ENCODE measurements around the gene MAU2. TPM values are rescaled to one million over a fixed set of nuclear protein-coding genes. Genes with fewer than 3 reads are reported as not detected.

Gene MAU2
- total RNA-seq, 1 donor from 2014 or later, result 37.0 TPM

- FAIRE-seq, result no peak
- Mint-ChIP-seq H3K27ac (ENCODE audit: unreplicated experiment) (no peak overlapping the region), H3K36me3 (ENCODE audit: low read depth, unreplicated experiment) (peaks cover 21% of the 10 kb centered on the region)
These were observed 23.5 kb upstream of the MAU2 start for GRCh38 chr19:19296953-19297689.

GRCh38 chr19:19297759-19298158 lies 22.9 kb upstream of the MAU2 start:
- FAIRE-seq, result no peak
- no peaks in the 10 kb centered on the region for H3K4me1 ChIP-seq (ENCODE audit: insufficient read depth, low read length)
- TF ChIP-seq EZH2 (IDR thresholded peaks at IDR 0.05; ENCODE audit: insufficient read depth, low read length) (no peak), CTCF (IDR thresholded peaks at IDR 0.05; ENCODE audit: insufficient read depth, low read depth, low read length) (no peak)
- no peak overlapping the region for H3K27ac ChIP-seq (ENCODE audit: low read depth, low read length)
- H3K4me2 ChIP-seq (ENCODE audit: low read length), result no peak overlapping the region
- no peaks in the 10 kb centered on the region for H3K27me3 Mint-ChIP-seq (ENCODE audit: low read depth, unreplicated experiment)
- peaks cover 13% of the 10 kb centered on the region for H3K36me3 ChIP-seq (ENCODE audit: insufficient read depth, low read length)
- H2AFZ ChIP-seq (ENCODE audit: low read depth, low read length), result no peak overlapping the region
- H3K9me3 ChIP-seq (ENCODE audit: insufficient read depth, low read depth, low read length), result no peaks in the 10 kb centered on the region
- peaks cover 2% of the 10 kb centered on the region for H4K20me1 ChIP-seq (ENCODE audit: insufficient read depth, low read length)
- no peak for DNase-seq (ENCODE audit: low read depth)
- H3K27me3 ChIP-seq (ENCODE audit: insufficient read depth, low read length), result no peaks in the 10 kb centered on the region
- peaks cover 20% of the 10 kb centered on the region for H3K36me3 Mint-ChIP-seq (ENCODE audit: low read depth, unreplicated experiment)
- no peak overlapping the region for H3K4me3 ChIP-seq (ENCODE audit: insufficient read depth, low read depth, low read length)
- no peaks in the 10 kb centered on the region for H3K79me2 ChIP-seq (ENCODE audit: insufficient read depth, low read length)
- no peaks in the 10 kb centered on the region for H3K9me3 Mint-ChIP-seq (ENCODE audit: unreplicated experiment)
- H3K4me1 Mint-ChIP-seq (ENCODE audit: low read depth, unreplicated experiment), result no peaks in the 10 kb centered on the region
- no peak overlapping the region for H3K9ac ChIP-seq (ENCODE audit: low read length)
- no peak overlapping the region for H3K4me3 Mint-ChIP-seq (ENCODE audit: unreplicated experiment)
- no peak overlapping the region for H3K27ac Mint-ChIP-seq (ENCODE audit: unreplicated experiment)

More at GRCh38 chr19:19296953-19297689, 23.5 kb upstream of the MAU2 start:
- Histone ChIP-seq H3K4me3 (ENCODE audit: insufficient read depth, low read depth, low read length) (no peak overlapping the region), H3K4me2 (ENCODE audit: low read length) (no peak overlapping the region), H3K36me3 (ENCODE audit: insufficient read depth, low read length) (peaks cover 12% of the 10 kb centered on the region), H3K9me3 (ENCODE audit: insufficient read depth, low read depth, low read length) (no peaks in the 10 kb centered on the region), H3K27ac (ENCODE audit: low read depth, low read length) (no peak overlapping the region), H3K4me1 (ENCODE audit: insufficient read depth, low read length) (no peaks in the 10 kb centered on the region), H3K27me3 (ENCODE audit: insufficient read depth, low read length) (no peaks in the 10 kb centered on the region), H3K79me2 (ENCODE audit: insufficient read depth, low read length) (no peaks in the 10 kb centered on the region), H4K20me1 (ENCODE audit: insufficient read depth, low read length) (peaks cover 2% of the 10 kb centered on the region), H2AFZ (ENCODE audit: low read depth, low read length) (no peak overlapping the region), H3K9ac (ENCODE audit: low read length) (no peak overlapping the region)
- Mint-ChIP-seq H3K27me3 (ENCODE audit: low read depth, unreplicated experiment) (no peaks in the 10 kb centered on the region), H3K4me1 (ENCODE audit: low read depth, unreplicated experiment) (no peaks in the 10 kb centered on the region), H3K4me3 (ENCODE audit: unreplicated experiment) (no peak overlapping the region), H3K9me3 (ENCODE audit: unreplicated experiment) (no peaks in the 10 kb centered on the region)
- DNase-seq (ENCODE audit: low read depth), result no peak
- TF ChIP-seq EZH2 (IDR thresholded peaks at IDR 0.05; ENCODE audit: insufficient read depth, low read length) (no peak), CTCF (IDR thresholded peaks at IDR 0.05; ENCODE audit: insufficient read depth, low read depth, low read length) (no peak)

- no peaks in the 10 kb centered on the region for H3K4me1 Mint-ChIP-seq (ENCODE audit: low read depth, unreplicated experiment)
- Histone ChIP-seq H3K36me3 (ENCODE audit: insufficient read depth, low read length) (peaks cover 11% of the 10 kb centered on the region), H4K20me1 (ENCODE audit: insufficient read depth, low read length) (peaks cover 18% of the 10 kb centered on the region), H3K27me3 (ENCODE audit: insufficient read depth, low read length) (no peaks in the 10 kb centered on the region), H3K27ac (ENCODE audit: low read depth, low read length) (no peak overlapping the region), H3K4me2 (ENCODE audit: low read length) (no peak overlapping the region), H3K9ac (ENCODE audit: low read length) (no peak overlapping the region), H3K9me3 (ENCODE audit: insufficient read depth, low read depth, low read length) (no peaks in the 10 kb centered on the region), H3K79me2 (ENCODE audit: insufficient read depth, low read length) (no peaks in the 10 kb centered on the region), H3K4me1 (ENCODE audit: insufficient read depth, low read length) (no peaks in the 10 kb centered on the region), H2AFZ (ENCODE audit: low read depth, low read length) (no peak overlapping the region), H3K4me3 (ENCODE audit: insufficient read depth, low read depth, low read length) (no peak overlapping the region)
- H3K36me3 Mint-ChIP-seq (ENCODE audit: low read depth, unreplicated experiment), result peaks cover 14% of the 10 kb centered on the region
- no peaks in the 10 kb centered on the region for H3K9me3 Mint-ChIP-seq (ENCODE audit: unreplicated experiment)
- FAIRE-seq (no peak), DNase-seq (ENCODE audit: low read depth) (no peak)
- no peaks in the 10 kb centered on the region for H3K27me3 Mint-ChIP-seq (ENCODE audit: low read depth, unreplicated experiment)
- no peak overlapping the region for H3K27ac Mint-ChIP-seq (ENCODE audit: unreplicated experiment)
- no peak overlapping the region for H3K4me3 Mint-ChIP-seq (ENCODE audit: unreplicated experiment)
- TF ChIP-seq CTCF (IDR thresholded peaks at IDR 0.05; ENCODE audit: insufficient read depth, low read depth, low read length) (no peak), EZH2 (IDR thresholded peaks at IDR 0.05; ENCODE audit: insufficient read depth, low read length) (no peak)
These were observed 20.0 kb upstream of the MAU2 start for GRCh38 chr19:19300613-19301012.
